Measurements from ENCODE around the gene CLEC3B.
"Not testable (repeated sequence)": the region's sequence is repeated elsewhere in the genome, so short reads cannot be mapped to it uniquely, and the experiment has no call there.

The CLEC3B gene

DNA sequence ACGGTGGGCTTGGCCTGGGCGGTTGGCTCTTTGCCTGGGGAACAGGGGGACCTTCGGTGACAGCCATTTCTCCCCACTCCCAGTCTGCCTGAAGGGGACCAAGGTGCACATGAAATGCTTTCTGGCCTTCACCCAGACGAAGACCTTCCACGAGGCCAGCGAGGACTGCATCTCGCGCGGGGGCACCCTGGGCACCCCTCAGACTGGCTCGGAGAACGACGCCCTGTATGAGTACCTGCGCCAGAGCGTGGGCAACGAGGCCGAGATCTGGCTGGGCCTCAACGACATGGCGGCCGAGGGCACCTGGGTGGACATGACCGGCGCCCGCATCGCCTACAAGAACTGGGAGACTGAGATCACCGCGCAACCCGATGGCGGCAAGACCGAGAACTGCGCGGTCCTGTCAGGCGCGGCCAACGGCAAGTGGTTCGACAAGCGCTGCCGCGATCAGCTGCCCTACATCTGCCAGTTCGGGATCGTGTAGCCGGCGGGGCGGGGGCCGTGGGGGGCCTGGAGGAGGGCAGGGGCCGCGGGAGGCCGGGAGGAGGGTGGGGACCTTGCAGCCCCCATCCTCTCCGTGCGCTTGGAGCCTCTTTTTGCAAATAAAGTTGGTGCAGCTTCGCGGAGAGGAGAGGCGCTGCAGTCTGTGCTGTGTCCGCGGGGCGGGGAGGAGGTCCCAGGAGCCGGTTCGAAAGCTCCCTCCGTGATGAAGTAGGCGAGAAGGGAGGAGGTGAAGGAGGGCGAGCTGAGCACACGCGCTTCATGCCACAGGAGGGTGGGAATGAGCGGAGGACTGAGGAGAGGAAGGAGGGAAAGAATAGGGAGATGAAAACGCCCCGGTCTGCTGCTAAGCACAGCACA is 9.6 kb downstream of the CLEC3B start:
- no peak for DNase-seq (ENCODE audit: low spot score)

DNA sequence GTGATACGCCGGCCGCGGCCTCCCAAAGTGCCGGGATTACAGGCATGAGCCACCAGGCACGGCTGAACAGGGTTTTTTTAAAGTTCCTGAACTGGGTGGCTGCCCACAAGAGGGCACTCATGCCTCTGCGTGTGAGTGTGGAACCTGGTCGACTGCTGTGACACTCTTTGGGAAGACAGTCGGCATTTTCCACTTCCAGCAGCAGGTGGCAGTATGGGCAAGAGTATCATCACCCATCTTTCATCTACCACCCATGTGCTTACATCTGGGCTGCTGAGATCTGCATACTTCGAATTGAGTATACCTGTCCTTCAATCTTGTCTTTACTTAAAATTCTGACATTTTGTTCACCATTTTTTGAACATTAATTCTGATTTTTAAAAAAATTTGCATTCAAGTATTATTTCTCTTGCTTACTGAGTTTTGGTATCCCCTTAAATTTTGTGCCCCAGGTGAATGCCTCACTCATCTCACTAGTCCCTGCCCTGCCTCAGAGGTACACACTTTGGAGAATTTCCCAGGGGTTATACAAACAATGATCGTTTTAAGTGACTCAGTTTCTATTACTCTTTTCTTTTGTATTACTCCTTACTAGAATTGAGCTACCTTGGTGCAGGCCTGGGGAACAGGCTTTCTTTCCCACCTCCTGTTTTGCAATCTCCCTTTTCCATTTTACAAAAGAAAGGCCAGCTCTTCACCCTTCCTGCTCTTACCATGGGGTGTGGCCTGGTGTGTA is 11.8 kb downstream of the CLEC3B start:
- peak; percentile 89 for DNase-seq (ENCODE audit: low spot score)

GRCh38 chr3:45041666-45042065 is 15.6 kb downstream of the CLEC3B start:
- DNase-seq (ENCODE audit: low spot score), result no peak

- no peak for DNase-seq (ENCODE audit: low spot score)
Observed at GRCh38 chr3:45042162-45042561, 16.1 kb downstream of the CLEC3B start.

DNA sequence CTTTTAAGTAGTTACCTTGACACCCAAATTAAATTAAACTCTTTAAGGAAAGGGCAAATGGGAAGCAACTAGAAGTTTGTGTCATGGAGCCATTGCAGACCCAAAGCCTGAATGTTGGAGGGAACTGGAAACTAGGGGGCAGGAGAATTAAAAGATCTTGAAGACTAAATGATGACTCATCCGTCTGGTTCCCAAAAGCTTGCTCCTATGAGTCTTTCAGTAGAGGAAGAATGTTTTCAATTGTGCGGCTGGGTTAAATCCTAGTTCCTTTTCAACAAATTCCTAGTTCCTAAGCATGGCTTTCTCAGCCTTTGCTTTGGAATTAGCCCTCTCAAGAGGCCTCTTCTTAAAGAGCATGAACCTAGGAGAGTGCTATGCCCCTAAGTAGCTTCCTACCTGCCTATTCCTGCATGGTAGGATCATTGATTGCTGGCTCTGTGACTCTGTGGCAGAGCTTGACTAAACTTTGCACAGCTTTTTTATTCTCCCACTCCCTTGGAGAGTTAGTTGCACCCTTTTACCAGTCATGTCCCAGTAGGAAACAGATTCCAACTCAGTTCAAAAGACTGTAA is 17.7 kb downstream of the CLEC3B start:
- no peak for DNase-seq (ENCODE audit: low spot score)

- no peak for DNase-seq (ENCODE audit: low spot score)
Observed at GRCh38 chr3:45048244-45048643, 22.1 kb downstream of the CLEC3B start.

- DNase-seq (ENCODE audit: low spot score), result no peak
Observed at GRCh38 chr3:45049807-45050206, 23.7 kb downstream of the CLEC3B start.

- DNase-seq (ENCODE audit: low spot score), result no peak
Observed at GRCh38 chr3:45051685-45052084, 25.6 kb downstream of the CLEC3B start.

- DNase-seq (ENCODE audit: low spot score), result not testable (repeated sequence)
Observed at GRCh38 chr3:45053805-45054195, 27.7 kb downstream of the CLEC3B start.

- DNase-seq (ENCODE audit: low spot score), result no peak
Observed at GRCh38 chr3:45054196-45054857, 28.2 kb downstream of the CLEC3B start.

- no peak for DNase-seq (ENCODE audit: low spot score)
Observed at GRCh38 chr3:45055032-45055410, 28.9 kb downstream of the CLEC3B start.

GRCh38 chr3:45055411-45056143 is 29.5 kb downstream of the CLEC3B start:
- DNase-seq (ENCODE audit: low spot score), result no peak

GRCh38 chr3:45056608-45057301 is 30.7 kb downstream of the CLEC3B start:
- no peak for DNase-seq (ENCODE audit: low spot score)

- DNase-seq (ENCODE audit: low spot score), result no peak
Observed at GRCh38 chr3:45057557-45057956, 31.5 kb downstream of the CLEC3B start.

DNA sequence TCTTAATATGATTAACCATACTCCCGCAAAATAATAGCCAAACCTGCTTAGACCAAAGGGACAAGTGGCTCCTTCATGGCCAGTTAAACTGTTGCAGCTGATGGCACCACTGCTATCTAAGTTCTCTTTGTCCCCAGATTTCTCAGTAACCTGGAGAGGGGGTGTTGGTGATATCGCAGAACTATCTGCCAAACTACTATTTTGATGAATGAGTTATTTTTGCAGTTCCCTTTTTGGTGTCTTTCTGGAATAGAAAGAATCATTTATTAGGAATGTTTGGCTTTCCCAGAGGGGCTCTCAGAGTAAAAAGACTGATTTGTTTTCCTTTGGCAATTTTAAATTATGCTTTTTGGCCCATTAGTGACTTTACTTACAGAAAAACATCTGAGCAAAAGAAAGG is 33.0 kb downstream of the CLEC3B start:
- DNase-seq (ENCODE audit: low spot score), result no peak

GRCh38 chr3:45060165-45060892 is 34.2 kb downstream of the CLEC3B start:
- DNase-seq (ENCODE audit: low spot score), result no peak

DNA sequence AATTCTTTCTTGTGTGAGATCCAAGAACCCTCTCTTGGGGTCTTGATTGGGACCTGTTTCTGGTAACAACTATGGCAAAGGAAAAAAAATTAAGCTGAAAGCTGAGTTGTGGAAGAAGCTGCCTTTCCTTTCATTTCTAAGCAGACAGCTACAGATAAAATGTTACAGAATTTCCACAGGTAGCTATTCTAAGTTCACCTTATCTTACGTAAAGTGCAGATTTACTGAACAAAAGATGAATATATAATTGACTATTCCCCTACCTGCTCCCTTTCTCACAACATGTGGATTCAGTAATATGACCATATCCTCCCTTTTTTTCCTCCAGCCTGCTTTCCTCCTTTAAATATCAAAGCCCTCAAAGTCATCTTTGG is 36.6 kb downstream of the CLEC3B start:
- no peak for DNase-seq (ENCODE audit: low spot score)

DNA sequence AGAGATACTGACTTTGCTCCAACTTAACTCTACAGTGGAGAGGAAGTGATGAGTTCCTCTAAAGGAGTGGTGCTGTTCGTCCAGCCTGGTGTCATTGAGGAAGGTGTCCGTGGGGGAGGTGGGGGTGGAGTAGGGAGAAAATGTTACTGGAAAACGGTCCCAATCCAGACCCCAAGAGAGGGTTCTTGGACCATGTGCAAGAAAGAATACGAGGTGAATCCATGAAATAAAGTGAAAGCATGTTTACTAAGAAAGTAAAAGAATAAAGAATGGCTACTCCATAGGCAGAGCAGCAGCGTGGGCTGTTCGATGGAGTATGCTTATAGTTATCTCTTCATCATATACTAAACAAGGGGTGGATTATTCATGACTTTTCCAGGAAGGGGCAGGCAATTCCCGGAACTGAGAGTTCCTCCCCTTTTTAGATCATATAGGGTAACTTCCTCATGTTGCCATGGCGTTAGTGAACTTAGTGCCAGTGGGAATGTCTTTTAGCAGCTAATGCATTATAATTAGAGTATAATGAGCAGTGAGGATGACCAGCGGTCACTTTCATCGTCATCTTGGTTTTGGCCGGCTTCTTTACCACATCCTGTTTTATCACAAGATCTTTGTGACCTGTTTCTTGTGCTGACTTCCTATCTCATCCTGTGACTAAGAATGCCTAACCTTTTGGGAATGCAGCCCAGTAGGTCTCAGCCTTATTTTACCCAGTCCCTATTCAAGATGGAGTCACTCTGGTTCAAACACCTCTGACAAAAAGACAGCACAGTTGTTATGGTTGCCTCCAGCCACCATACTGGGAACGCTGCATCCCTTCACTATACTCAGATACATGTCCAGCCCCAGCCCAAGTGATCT is 38.6 kb downstream of the CLEC3B start:
- DNase-seq (ENCODE audit: low spot score), result no peak

- DNase-seq (ENCODE audit: low spot score), result no peak
Observed at GRCh38 chr3:45065373-45065720, 39.2 kb downstream of the CLEC3B start.

Measured in SK-N-DZ (cell line).